GM12864 (cell line): ENCODE results near the gene GAREM2.

ENCODE experiments used
- DNase-seq: peaks from one replicate; pipeline ENCODE4 v3.0.0-alpha.2; 2011; ENCODE audit warnings: low read depth
- H3K4me3 ChIP-seq: 2 replicates; pipeline ENCODE4 v1.5.1; 2011; ENCODE audit warnings: mild to moderate bottlenecking, low read depth, low read length, control low read depth
- CTCF ChIP-seq: IDR thresholded peaks from 2 replicates; pipeline ENCODE4 v1.5.1; 2011; ENCODE audit warnings: low read depth, mild to moderate bottlenecking, moderate library complexity, low read length, control low read depth, inconsistent platforms; ENCODE audit errors: missing control alignments

The GAREM2 gene

GRCh38 chr2:26203906-26204305 is 31.0 kb downstream of the GAREM2 start:
- DNase-seq, result no peak
- no peak for TF ChIP-seq CTCF
- H3K4me3 ChIP-seq, result no peak overlapping the region

- H3K4me3 ChIP-seq, result no peak overlapping the region
- no peak for TF ChIP-seq CTCF
- no peak for DNase-seq
Observed at GRCh38 chr2:26212011-26212410, 39.1 kb downstream of the GAREM2 start.

GRCh38 chr2:26214759-26215158 is 41.9 kb downstream of the GAREM2 start:
- no peak overlapping the region for H3K4me3 ChIP-seq
- DNase-seq, result no peak
- no peak for TF ChIP-seq CTCF

GRCh38 chr2:26215833-26216232 is 42.9 kb downstream of the GAREM2 start:
- DNase-seq, result no peak
- H3K4me3 ChIP-seq, result no peak overlapping the region
- no peak for TF ChIP-seq CTCF

- H3K4me3 ChIP-seq, result no peak overlapping the region
- DNase-seq, result no peak
- no peak for TF ChIP-seq CTCF
Observed at GRCh38 chr2:26216587-26216986, 43.7 kb downstream of the GAREM2 start.

- no peak for TF ChIP-seq CTCF
- H3K4me3 ChIP-seq, result no peak overlapping the region
- no peak for DNase-seq
Observed at GRCh38 chr2:26217720-26218119, 44.8 kb downstream of the GAREM2 start.

GRCh38 chr2:26223018-26223417 is 50.1 kb downstream of the GAREM2 start:
- no peak overlapping the region for H3K4me3 ChIP-seq
- no peak for DNase-seq
- TF ChIP-seq CTCF, result no peak
